NCI-H128 (cell line): ENCODE data around the gene UBXN4.
"Not testable (repeated sequence)": the region's sequence is repeated elsewhere in the genome, so short reads cannot be mapped to it uniquely, and the experiment has no call there.

Source experiments
- DNase-seq: peaks from one replicate; lab custom pipeline; 2025; ENCODE audit not compliant: unreplicated experiment; lab: John Stamatoyannopoulos, UW

Gene UBXN4

DNA sequence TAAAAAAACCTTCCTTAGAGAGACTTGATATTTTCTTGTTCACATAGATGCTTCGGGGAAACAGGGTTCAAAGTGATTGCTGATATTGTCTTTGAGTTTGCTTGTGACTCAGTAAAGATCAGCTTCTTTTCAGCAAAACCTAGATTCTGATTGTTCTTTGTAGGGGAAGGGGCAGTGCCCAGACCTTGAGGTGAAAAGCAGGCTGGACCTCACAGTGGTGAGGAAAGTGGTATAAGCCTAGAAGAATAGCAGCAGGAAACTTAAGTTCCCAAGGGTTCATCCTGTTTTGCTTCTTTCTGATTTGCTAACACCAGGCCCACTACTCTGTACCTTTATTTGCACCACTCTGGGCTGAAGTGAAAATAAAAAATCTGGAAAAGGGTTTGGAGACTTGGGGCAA, 20.9 kb downstream of the UBXN4 start:
- DNase-seq = no peak

- no peak for DNase-seq
Measured at GRCh38 chr2:135768863-135769262, 27.2 kb downstream of the UBXN4 start.

GRCh38 chr2:135773319-135773718, 31.7 kb downstream of the UBXN4 start:
- no peak for DNase-seq

- no peak for DNase-seq
Measured at GRCh38 chr2:135773917-135774316, 32.3 kb downstream of the UBXN4 start.

GRCh38 chr2:135775420-135775819, 33.8 kb downstream of the UBXN4 start:
- DNase-seq = no peak

DNA sequence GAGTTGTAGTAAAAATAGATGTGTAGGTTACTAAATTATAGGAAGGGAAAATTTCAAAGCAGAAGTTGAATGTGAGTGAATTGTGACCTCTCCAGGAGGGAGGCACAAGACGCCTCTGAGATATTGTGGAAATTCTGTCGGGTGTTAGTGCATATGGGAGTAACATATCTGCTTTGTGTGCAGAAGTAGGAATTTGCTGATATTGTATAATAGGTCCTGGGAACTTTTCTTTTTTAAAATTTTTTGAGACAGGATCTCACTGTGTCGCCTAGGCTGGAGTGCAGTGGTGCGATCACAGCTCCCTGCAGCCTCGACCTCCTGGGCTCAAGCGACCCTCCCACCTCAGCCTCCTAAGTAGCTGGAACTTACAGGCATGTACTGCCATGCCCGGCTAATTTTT, 34.7 kb downstream of the UBXN4 start:
- no peak for DNase-seq

DNA sequence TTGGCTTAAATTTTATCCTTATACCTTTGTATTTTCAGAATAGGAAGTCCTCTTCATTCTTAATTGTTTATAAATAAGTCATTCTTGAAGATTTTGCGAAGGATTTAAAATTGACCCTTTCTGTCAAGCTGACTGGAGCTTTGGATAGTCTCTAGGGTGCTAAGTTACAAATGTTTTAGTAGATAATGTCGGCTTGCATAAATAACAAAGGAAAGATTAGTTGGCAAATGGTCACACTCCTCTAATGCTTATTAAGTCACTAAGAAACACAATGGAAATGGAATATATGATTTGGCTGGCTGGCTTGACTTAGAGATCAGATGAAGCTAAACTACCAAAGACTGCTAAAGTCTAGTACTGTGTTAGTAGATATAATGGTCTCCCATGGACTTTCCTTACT, 40.6 kb downstream of the UBXN4 start:
- no peak for DNase-seq

DNA sequence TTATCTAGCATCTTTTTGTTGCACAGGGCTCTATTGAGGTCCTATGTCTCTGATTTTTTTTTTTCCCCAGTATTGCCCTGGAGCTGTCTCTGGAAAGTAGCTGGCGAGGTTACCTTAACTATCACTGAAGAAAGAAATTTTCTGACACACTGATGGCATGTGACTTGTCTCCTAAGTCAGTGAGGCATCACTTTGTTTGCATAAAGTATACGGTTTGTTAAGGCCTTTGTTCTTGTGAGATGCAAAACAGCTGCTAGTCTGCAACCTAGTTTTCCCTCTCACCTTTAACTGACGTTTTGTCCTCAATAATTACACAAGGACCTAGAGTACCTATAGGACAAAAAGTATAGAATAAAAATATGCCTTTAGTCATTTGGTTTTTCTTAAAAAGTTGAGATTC, 41.8 kb downstream of the UBXN4 start:
- no peak for DNase-seq

DNA sequence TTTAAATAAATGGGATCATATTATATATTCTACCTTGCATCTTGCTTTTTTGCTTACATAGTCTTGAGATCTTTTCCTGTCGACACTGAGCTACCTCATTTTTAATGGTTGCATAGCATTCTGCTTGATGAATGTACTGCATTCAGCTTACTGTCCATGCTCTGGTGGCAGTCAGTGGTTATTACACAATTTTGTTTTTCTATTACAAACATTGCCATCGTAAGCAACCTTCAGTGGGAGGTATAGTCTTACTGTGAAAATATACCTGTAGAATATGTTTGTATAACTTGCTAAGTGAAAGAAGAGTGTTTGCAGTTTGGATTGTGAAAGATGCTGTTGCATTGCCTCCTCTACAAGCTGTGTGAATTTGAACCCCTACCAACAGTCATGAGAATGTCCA, 43.4 kb downstream of the UBXN4 start:
- DNase-seq = no peak

DNA sequence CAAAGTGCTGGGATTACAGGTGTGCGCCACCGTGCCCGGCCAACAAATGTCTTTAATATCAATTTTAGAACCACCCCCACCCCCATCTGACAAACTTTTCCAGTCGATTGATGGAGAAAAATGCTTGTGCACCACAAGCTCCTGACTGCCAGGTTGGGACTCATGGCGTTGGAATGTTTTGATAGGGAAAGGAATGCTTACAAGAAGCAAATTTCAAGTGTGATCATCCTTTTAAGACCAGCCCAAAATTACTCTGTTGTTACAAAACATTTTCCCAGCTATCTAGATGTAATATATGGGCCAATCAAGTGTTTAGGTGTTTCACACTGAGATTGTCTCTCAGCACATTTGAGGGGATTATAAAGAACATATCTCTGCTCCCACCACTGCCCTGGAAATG, 45.2 kb downstream of the UBXN4 start:
- no peak for DNase-seq

- no peak for DNase-seq
Measured at GRCh38 chr2:135790423-135790822, 48.8 kb downstream of the UBXN4 start.

GRCh38 chr2:135791418-135792190, 49.9 kb downstream of the UBXN4 start:
- DNase-seq = no peak

- DNase-seq = no peak
Measured at GRCh38 chr2:135792401-135793150, 50.9 kb downstream of the UBXN4 start.

GRCh38 chr2:135795641-135796040, 54.0 kb downstream of the UBXN4 start:
- DNase-seq = not testable (repeated sequence)

DNA sequence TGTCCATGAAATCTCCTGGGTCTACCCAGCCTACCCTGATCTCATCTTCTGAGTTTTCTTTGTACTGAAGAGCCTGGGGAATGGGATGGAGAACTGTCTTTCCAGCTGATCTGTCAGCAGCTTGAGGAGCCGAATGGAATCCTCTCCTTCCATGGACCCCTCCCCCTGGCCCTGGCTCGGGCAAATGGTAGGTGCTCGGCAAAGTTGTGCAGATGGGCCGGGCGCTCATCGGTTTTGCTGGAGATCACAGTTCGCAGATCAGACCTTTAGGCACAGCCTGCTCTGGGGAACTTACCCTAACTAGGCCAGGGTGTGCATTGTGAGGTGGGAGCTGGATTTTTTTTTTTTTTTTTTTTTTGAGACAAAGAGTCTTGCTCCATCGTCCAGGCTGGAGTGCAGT, 55.0 kb downstream of the UBXN4 start:
- no peak for DNase-seq

DNA sequence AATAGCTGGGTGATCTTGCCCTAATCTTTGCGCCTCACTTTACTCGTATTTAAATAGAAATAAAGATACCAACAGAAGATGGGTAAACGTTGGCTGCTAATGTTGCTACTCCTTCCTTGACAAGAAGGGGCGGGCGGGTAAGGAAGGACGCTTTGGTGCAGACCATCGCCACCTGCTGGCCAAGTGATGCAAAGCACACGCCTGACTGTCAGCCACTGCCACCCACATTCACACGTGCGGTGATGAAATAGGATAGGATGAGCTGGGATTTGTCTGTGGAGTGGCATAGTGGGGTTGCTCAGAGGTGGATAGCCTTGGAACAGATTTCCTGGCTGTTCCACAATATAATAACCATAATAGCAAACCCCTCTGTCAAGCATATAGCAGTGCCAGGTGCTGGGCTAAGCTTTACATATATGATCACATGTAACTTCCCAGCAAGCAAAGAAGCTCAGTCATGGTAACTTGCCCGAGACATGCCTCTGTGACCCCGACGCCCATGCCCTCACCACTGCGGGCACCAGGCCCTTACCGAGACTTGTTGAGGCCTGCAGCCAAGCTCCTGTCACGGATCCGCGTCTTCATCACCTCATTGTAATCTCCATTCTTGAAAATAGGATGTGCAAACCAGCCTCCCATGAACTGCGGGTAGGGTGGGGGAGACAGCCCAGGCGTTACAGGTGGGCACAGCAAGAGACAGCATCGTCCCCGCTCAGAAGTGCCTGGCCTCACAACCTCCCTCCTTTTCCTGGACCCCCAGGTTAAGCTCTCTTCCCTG, 56.0 kb downstream of the UBXN4 start:
- no peak for DNase-seq

- DNase-seq = no peak
Measured at GRCh38 chr2:135798275-135798705, 56.6 kb downstream of the UBXN4 start.

- DNase-seq = no peak
Measured at GRCh38 chr2:135798762-135799161, 57.1 kb downstream of the UBXN4 start.

DNA sequence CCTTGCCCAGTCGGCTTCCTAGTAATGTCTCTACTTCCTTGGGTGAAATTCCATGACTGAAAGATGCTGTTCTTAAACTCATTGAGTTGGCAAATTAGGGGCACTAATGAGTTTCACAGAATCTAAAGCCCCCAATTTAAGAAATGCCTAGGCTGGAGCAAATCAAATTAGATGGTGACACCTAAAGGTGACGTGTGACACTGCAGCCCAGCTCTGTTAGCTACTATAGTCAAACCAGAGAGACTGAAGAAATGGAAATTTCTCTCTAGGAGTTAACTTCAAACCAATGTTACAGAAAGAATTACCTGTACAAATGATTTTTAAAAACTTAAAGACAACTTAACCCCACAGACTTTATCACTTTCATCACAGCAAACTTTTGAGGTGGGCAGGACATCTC, 58.1 kb downstream of the UBXN4 start:
- no peak for DNase-seq

GRCh38 chr2:135800513-135801460, 59.1 kb downstream of the UBXN4 start:
- no peak for DNase-seq

DNA sequence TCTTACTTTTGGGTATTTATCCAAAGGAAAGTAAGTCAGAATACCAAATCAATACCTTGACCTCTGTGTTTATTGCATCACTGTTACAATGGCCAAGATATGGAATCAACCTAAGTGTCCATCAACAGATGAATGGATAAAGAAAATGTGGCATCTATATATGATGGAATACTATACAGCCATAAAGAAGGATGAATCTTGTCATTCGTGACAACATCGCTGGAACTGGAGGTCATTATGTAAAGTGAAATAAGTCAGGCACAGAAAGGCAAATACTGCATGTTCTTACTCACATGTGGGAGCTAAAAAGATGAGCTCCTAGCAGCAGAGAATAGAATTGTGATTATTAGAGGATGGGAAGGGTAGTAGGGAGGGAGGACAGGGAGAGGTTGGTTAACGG, 60.7 kb downstream of the UBXN4 start:
- DNase-seq = no peak
